Cardiac fibroblast (primary cell): ENCODE data around the gene LIPC.

Experiments
- DNase-seq, 2 donors: peaks; one replicate each; pipeline versions ENCODE4 v3.0.0 to v3.0.0-alpha.2; 2010; ENCODE audit warnings: low read depth in 2 of 2
- H3K4me3 ChIP-seq, 2 donors: replicated peaks in 1 of 2; 1 replicate in 1 of 2; 2 replicates in 1 of 2; pipeline ENCODE4 v1.5.1; 2011; ENCODE audit warnings: low read depth in 2 of 2, low read length in 2 of 2, mild to moderate bottlenecking in 2 of 2, moderate library complexity in 1 of 2
- CTCF ChIP-seq: IDR thresholded peaks from one replicate; pipeline ENCODE4 v1.5.1; 2011; ENCODE audit warnings: low read depth, mild to moderate bottlenecking, low read length, inconsistent platforms

The LIPC gene

GRCh38 chr15:58489289-58490085, 57.7 kb downstream of the LIPC start:
- DNase-seq, result no peak
- H3K4me3 ChIP-seq, result no peak overlapping the region
- no peak for TF ChIP-seq CTCF

DNA sequence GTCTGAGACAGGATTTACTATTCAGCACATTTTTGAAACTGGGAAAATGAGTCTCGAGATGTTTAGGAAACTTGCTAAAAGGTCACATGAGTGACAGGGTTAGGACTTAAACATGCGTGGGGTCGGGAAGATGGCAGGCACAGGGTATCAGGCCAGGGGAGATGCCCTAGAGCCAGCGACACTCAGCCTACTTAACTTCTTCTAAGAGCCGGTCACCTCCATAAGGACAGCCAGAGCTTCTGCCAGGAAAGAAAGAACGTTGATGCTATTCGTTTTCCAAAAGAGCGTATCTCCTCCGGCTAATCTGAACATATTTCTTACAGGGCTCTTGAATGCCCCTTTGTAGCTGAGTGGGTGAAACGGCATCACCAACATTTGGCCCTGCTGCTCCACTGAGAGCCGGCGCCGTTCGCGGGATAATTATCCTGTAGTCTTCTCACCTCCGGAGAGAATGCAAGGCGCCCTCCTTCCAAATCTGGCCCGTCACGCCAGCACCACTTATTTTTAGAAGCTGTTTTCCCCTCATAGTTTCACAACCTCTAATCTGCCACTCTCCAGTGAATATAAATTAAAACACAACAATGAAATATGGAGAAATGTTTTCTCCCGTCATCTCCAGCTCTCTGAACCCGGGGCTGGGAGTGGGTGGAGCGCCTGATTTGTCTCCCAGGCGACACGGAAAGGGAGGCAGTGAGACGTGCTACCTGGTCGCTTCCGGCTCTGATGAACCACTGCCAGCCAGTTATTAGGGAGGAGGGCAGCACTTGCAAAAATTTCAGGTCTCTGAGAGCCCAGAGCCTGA, 58.5 kb downstream of the LIPC start:
- DNase-seq, result no peak
- no peak for TF ChIP-seq CTCF
- H3K4me3 ChIP-seq, result no peak overlapping the region

DNA sequence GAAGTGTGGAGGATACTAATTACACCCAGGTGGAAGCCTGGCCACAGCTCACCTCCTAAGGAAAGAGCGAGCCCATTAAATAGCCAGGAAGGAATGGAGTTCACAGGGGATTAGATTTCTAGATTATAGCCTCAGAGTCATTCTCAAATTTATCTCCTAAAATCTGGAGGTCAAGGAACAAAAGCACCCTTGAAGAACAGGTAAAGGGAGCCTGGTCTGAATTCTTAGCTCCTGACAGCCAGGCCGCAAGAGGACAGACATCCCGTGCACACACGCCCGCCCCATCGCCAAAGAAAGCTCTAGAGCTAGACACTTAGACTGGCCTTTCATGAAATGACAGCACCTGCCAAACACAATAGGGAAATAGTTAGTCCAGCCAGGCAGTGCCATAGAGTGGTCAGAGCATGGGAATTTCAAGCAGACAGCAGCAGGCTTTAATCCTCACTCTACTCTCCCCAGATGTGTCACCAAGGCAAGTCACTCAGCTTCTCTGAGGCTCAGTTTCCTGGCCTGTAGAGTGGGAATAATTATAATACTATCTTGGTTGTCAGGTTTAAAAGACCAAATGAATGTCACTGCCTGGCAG, 59.2 kb downstream of the LIPC start:
- TF ChIP-seq CTCF, result no peak
- no peak for DNase-seq
- H3K4me3 ChIP-seq, result no peak overlapping the region

GRCh38 chr15:58491499-58492202, 59.9 kb downstream of the LIPC start:
- DNase-seq, result no peak
- no peak overlapping the region for H3K4me3 ChIP-seq
- TF ChIP-seq CTCF, result no peak

DNA sequence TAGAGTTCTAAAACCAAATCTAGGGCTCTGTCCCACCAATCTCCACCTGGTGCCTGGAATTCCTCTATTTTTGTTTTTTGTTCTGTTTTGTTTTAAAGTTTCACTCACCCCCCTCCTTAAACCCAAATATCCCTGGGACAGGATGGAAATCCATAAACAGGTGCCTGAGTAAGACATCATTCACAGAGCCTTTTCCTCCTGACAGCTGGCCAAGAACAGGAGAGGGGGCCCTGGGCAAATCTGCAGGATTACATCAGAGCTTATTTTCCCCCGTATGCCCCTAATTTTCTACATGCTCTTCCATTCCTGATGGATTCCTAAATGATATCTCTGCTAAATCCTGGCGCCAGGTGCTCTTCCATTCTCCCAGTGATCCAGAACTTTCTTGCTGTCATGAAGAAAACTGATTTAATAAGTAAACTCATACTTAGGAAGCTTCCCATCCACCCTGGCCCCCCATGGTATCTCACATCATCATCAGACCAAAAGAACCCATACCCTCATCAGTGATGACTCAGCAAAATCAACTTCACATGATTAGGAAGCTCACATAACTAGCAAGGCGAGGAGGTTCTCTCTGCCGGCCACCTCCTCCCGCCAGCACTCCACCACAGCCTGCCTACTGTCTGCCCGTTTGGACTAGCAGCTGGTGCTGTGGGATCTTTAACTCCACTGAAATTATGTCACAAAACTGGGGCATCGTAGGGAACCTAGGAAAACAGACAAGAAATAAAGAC, 61.0 kb downstream of the LIPC start:
- H3K4me3 ChIP-seq, result no peak overlapping the region
- no peak for TF ChIP-seq CTCF
- DNase-seq, result no peak

GRCh38 chr15:58494567-58494966, 62.8 kb downstream of the LIPC start:
- no peak for DNase-seq
- H3K4me3 ChIP-seq, result no peak overlapping the region
- TF ChIP-seq CTCF, result no peak
